Activated T-cell treated with anti-CD3 and anti-CD28 coated beads, Interleukin-2, amount 50 U/mL, for 24 hours (primary cell): Measurements from ENCODE around the gene KNCN.

ENCODE experiments used
- DNase-seq: peaks from one replicate; pipeline ENCODE4 v3.0.0-alpha.2; 2020
- H3K27ac Mint-ChIP-seq: 2 replicates; pipeline ENCODE4 v1.8.0; 2020; ENCODE audit warnings: mild to moderate bottlenecking, mixed read lengths
- H3K27me3 Mint-ChIP-seq: 2 replicates; pipeline ENCODE4 v1.8.0; 2020; ENCODE audit warnings: mixed read lengths
- H3K36me3 Mint-ChIP-seq: 2 replicates; pipeline ENCODE4 v1.8.0; 2020; ENCODE audit warnings: low read depth, mixed read lengths
- H3K4me1 Mint-ChIP-seq: 2 replicates; pipeline ENCODE4 v1.8.0; 2020; ENCODE audit warnings: low read depth, mixed read lengths
- H3K4me3 Mint-ChIP-seq: 2 replicates; pipeline ENCODE4 v1.8.0; 2020; ENCODE audit warnings: mild to moderate bottlenecking, moderate library complexity, mixed read lengths
- H3K9me3 Mint-ChIP-seq: 2 replicates; pipeline ENCODE4 v1.8.0; 2020; ENCODE audit warnings: mixed read lengths

The KNCN gene

GRCh38 chr1:46543382-46543760, 8.1 kb downstream of the KNCN start:
- no peak overlapping the region for H3K4me3 Mint-ChIP-seq
- H3K9me3 Mint-ChIP-seq, result no peaks in the 10 kb centered on the region
- no peak for DNase-seq
- H3K36me3 Mint-ChIP-seq, result no peaks in the 10 kb centered on the region
- peaks cover 6% of the 10 kb centered on the region for H3K4me1 Mint-ChIP-seq
- no peak overlapping the region for H3K27ac Mint-ChIP-seq
- H3K27me3 Mint-ChIP-seq, result peaks cover 51% of the 10 kb centered on the region

GRCh38 chr1:46539972-46540371, 11.5 kb downstream of the KNCN start:
- peaks cover 3% of the 10 kb centered on the region for H3K4me1 Mint-ChIP-seq
- no peak overlapping the region for H3K4me3 Mint-ChIP-seq
- no peaks in the 10 kb centered on the region for H3K36me3 Mint-ChIP-seq
- peaks cover 28% of the 10 kb centered on the region for H3K27me3 Mint-ChIP-seq
- no peak overlapping the region for H3K27ac Mint-ChIP-seq
- no peak for DNase-seq
- H3K9me3 Mint-ChIP-seq, result no peaks in the 10 kb centered on the region

GRCh38 chr1:46538147-46538546, 13.3 kb downstream of the KNCN start:
- no peaks in the 10 kb centered on the region for H3K36me3 Mint-ChIP-seq
- H3K4me1 Mint-ChIP-seq, result peaks cover 4% of the 10 kb centered on the region
- DNase-seq, result no peak
- no peak overlapping the region for H3K4me3 Mint-ChIP-seq
- no peaks in the 10 kb centered on the region for H3K9me3 Mint-ChIP-seq
- H3K27me3 Mint-ChIP-seq, result peaks cover 16% of the 10 kb centered on the region
- H3K27ac Mint-ChIP-seq, result no peak overlapping the region

- peaks cover 11% of the 10 kb centered on the region for H3K27me3 Mint-ChIP-seq
- DNase-seq, result no peak
- H3K36me3 Mint-ChIP-seq, result no peaks in the 10 kb centered on the region
- no peaks in the 10 kb centered on the region for H3K9me3 Mint-ChIP-seq
- peaks cover 4% of the 10 kb centered on the region for H3K4me1 Mint-ChIP-seq
- no peak overlapping the region for H3K4me3 Mint-ChIP-seq
- H3K27ac Mint-ChIP-seq, result no peak overlapping the region
These were observed 13.8 kb downstream of the KNCN start for GRCh38 chr1:46537651-46538050.

- Mint-ChIP-seq H3K27ac (no peak overlapping the region), H3K36me3 (no peaks in the 10 kb centered on the region), H3K27me3 (peaks cover 4% of the 10 kb centered on the region), H3K4me3 (no peak overlapping the region), H3K4me1 (peaks cover 10% of the 10 kb centered on the region), H3K9me3 (no peaks in the 10 kb centered on the region)
- no peak for DNase-seq
These were observed 14.9 kb downstream of the KNCN start for GRCh38 chr1:46536527-46536926.

- no peak overlapping the region for H3K27ac Mint-ChIP-seq
- peaks cover 10% of the 10 kb centered on the region for H3K4me1 Mint-ChIP-seq
- no peaks in the 10 kb centered on the region for H3K9me3 Mint-ChIP-seq
- H3K4me3 Mint-ChIP-seq, result no peak overlapping the region
- H3K27me3 Mint-ChIP-seq, result peaks cover 9% of the 10 kb centered on the region
- no peak for DNase-seq
- H3K36me3 Mint-ChIP-seq, result no peaks in the 10 kb centered on the region
These were observed 16.4 kb downstream of the KNCN start for GRCh38 chr1:46535063-46535462.

- H3K36me3 Mint-ChIP-seq, result no peaks in the 10 kb centered on the region
- peak; percentile 74 for DNase-seq
- H3K4me3 Mint-ChIP-seq, result peak overlapping the region; percentile 57
- no peaks in the 10 kb centered on the region for H3K9me3 Mint-ChIP-seq
- no peak overlapping the region for H3K27ac Mint-ChIP-seq
- H3K27me3 Mint-ChIP-seq, result peaks cover 21% of the 10 kb centered on the region
- H3K4me1 Mint-ChIP-seq, result peaks cover 16% of the 10 kb centered on the region
These were observed 18.1 kb downstream of the KNCN start for GRCh38 chr1:46533179-46533864.

GRCh38 chr1:46532498-46533178, 18.8 kb downstream of the KNCN start:
- Mint-ChIP-seq H3K4me3 (peak overlapping the region; percentile 14), H3K4me1 (peaks cover 18% of the 10 kb centered on the region), H3K36me3 (no peaks in the 10 kb centered on the region), H3K27me3 (peaks cover 28% of the 10 kb centered on the region), H3K27ac (no peak overlapping the region), H3K9me3 (no peaks in the 10 kb centered on the region)
- DNase-seq, result peak; percentile 83

GRCh38 chr1:46532095-46532494, 19.4 kb downstream of the KNCN start:
- Mint-ChIP-seq H3K4me3 (no peak overlapping the region), H3K27ac (no peak overlapping the region), H3K27me3 (peaks cover 33% of the 10 kb centered on the region), H3K36me3 (no peaks in the 10 kb centered on the region), H3K4me1 (peaks cover 18% of the 10 kb centered on the region), H3K9me3 (no peaks in the 10 kb centered on the region)
- DNase-seq, result no peak

- peaks cover 18% of the 10 kb centered on the region for H3K4me1 Mint-ChIP-seq
- no peaks in the 10 kb centered on the region for H3K36me3 Mint-ChIP-seq
- no peaks in the 10 kb centered on the region for H3K9me3 Mint-ChIP-seq
- H3K27me3 Mint-ChIP-seq, result peaks cover 44% of the 10 kb centered on the region
- no peak for DNase-seq
- H3K27ac Mint-ChIP-seq, result no peak overlapping the region
- no peak overlapping the region for H3K4me3 Mint-ChIP-seq
These were observed 20.5 kb downstream of the KNCN start for GRCh38 chr1:46530791-46531409.

GRCh38 chr1:46530311-46530710, 21.1 kb downstream of the KNCN start:
- Mint-ChIP-seq H3K27ac (no peak overlapping the region), H3K36me3 (no peaks in the 10 kb centered on the region), H3K4me3 (no peak overlapping the region), H3K27me3 (peaks cover 48% of the 10 kb centered on the region), H3K4me1 (peaks cover 18% of the 10 kb centered on the region), H3K9me3 (no peaks in the 10 kb centered on the region)
- DNase-seq, result no peak

- peaks cover 57% of the 10 kb centered on the region for H3K27me3 Mint-ChIP-seq
- H3K27ac Mint-ChIP-seq, result no peak overlapping the region
- H3K4me1 Mint-ChIP-seq, result peaks cover 18% of the 10 kb centered on the region
- no peak overlapping the region for H3K4me3 Mint-ChIP-seq
- no peaks in the 10 kb centered on the region for H3K36me3 Mint-ChIP-seq
- DNase-seq, result no peak
- H3K9me3 Mint-ChIP-seq, result no peaks in the 10 kb centered on the region
These were observed 22.3 kb downstream of the KNCN start for GRCh38 chr1:46529031-46529630.

GRCh38 chr1:46528297-46528955, 23.0 kb downstream of the KNCN start:
- Mint-ChIP-seq H3K36me3 (no peaks in the 10 kb centered on the region), H3K4me3 (no peak overlapping the region), H3K4me1 (peaks cover 14% of the 10 kb centered on the region), H3K27me3 (peaks cover 53% of the 10 kb centered on the region), H3K9me3 (no peaks in the 10 kb centered on the region), H3K27ac (no peak overlapping the region)
- DNase-seq, result no peak

- no peak overlapping the region for H3K4me3 Mint-ChIP-seq
- H3K9me3 Mint-ChIP-seq, result no peaks in the 10 kb centered on the region
- H3K36me3 Mint-ChIP-seq, result no peaks in the 10 kb centered on the region
- peaks cover 16% of the 10 kb centered on the region for H3K4me1 Mint-ChIP-seq
- no peak overlapping the region for H3K27ac Mint-ChIP-seq
- DNase-seq, result peak; percentile 85
- peaks cover 53% of the 10 kb centered on the region for H3K27me3 Mint-ChIP-seq
These were observed 23.8 kb downstream of the KNCN start for GRCh38 chr1:46527474-46528296.
